ENCODE data around the gene ARHGEF7.

DNA sequence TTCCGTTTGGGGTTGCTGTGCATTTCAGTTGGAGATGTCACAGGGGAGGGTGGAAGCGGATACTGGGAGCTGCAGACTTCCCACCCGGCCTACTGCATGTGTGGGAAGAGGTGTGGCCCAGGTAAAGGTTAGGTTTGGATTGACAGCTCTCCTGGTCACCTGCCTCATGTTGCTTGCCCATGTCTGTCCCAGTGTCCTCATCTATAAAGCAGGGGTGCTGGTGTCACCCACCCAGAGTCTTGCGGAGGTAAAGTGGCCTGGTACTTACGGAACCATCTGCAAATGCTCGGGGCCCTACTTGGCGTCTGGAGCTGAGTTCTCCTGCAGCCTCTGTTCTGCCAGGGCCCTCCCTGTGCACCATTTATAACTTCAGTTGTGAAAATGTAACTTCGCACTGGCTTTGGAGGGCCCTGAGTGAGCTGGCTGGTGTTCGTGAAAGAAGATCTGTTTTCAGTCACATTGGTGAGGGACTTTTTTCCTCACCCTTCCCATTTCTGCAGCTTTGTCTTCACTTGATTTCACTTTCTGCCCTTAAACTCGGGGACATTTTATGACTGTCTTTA, 140.2 kb downstream of the ARHGEF7 start:
- TF ChIP-seq, protein P1, sequence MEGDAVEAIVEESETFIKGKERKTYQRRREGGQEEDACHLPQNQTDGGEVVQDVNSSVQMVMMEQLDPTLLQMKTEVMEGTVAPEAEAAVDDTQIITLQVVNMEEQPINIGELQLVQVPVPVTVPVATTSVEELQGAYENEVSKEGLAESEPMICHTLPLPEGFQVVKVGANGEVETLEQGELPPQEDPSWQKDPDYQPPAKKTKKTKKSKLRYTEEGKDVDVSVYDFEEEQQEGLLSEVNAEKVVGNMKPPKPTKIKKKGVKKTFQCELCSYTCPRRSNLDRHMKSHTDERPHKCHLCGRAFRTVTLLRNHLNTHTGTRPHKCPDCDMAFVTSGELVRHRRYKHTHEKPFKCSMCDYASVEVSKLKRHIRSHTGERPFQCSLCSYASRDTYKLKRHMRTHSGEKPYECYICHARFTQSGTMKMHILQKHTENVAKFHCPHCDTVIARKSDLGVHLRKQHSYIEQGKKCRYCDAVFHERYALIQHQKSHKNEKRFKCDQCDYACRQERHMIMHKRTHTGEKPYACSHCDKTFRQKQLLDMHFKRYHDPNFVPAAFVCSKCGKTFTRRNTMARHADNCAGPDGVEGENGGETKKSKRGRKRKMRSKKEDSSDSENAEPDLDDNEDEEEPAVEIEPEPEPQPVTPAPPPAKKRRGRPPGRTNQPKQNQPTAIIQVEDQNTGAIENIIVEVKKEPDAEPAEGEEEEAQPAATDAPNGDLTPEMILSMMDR (IDR thresholded peaks at IDR 0.05), result no peak
- no peak for TF ChIP-seq POLR2AphosphoS5 (IDR thresholded peaks at IDR 0.05)
